ENCODE data around the gene RTN1.

- no peak for TF ChIP-seq POLR2A (IDR thresholded peaks at IDR 0.05)
- TF ChIP-seq CTCF (IDR thresholded peaks at IDR 0.05): no peak
These were observed 179.3 kb downstream of the RTN1 start for GRCh38 chr14:59691266-59691665.
